GM23338 (cell line): Measurements from ENCODE around the gene ZCCHC24.

ENCODE experiments used
- CREB1 ChIP-seq: fragments of 250-450 bp; sonication (Bioruptor Pico); IDR thresholded peaks from 2 replicates; pipeline ENCODE4 v1.5.0; 2020; ENCODE audit warnings: low read depth, mild to moderate bottlenecking, moderate library complexity
- CTCF ChIP-seq, 2 experiments: fragments of 200-600 bp in 1 of 2; sonication (generic) in 1 of 2; conservative IDR thresholded peaks; 2 replicates each; pipeline versions ENCODE4 v1.5.1 to v1.6.1; 2016 to 2017; ENCODE audit warnings: antibody characterized with exemption in 2 of 2, low read depth in 2 of 2, mild to moderate bottlenecking in 2 of 2, moderate library complexity in 1 of 2
- ETS1 ChIP-seq: IDR thresholded peaks from 2 replicates; pipeline ENCODE4 v1.6.1; 2016; ENCODE audit warnings: antibody characterized with exemption

GRCh38 chr10:79406683-79407422 lies 38.6 kb downstream of the ZCCHC24 start:
- no peak for TF ChIP-seq CTCF (conservative IDR thresholded peaks at IDR 0.05; ENCODE audit: low read depth in 2 of 2)
- TF ChIP-seq CREB1 (CRISPR knock-in tag): no peak
- TF ChIP-seq ETS1: no peak
